B cell (primary cell): Measurements from ENCODE around the gene MAB21L4. TPM values are rescaled to one million over a fixed set of nuclear protein-coding genes. Genes with fewer than 3 reads are reported as not detected.

Experiments
- ATAC-seq: fragments of 200-7000 bp; cut with Tn5 transposase; one replicate; pipeline ENCODE4 v1.10.0; 2021; ENCODE audit warnings: low read depth, mild to moderate bottlenecking, moderate number of reproducible peaks, moderate library complexity
- CTCF ChIA-PET: fragments of 350-600 bp; sonication (Branson Sonifier 250); formaldehyde crosslinking; loops from one replicate; lab custom pipeline; 2021; ENCODE audit warnings: antibody characterized with exemption, inconsistent platforms; lab: Charles Lee
- POLR2A ChIA-PET: fragments of 350-600 bp; sonication (Branson Sonifier 250); formaldehyde crosslinking; loops from one replicate; lab custom pipeline; 2021; ENCODE audit warnings: antibody characterized with exemption; lab: Charles Lee
- DNase-seq: peaks from one replicate; pipeline ENCODE4 v3.0.0; 2013
- H2AFZ ChIP-seq: 2 replicates; pipeline ENCODE4 v1.6.1; 2012; ENCODE audit warnings: mild to moderate bottlenecking, low read depth, low read length; ENCODE audit not compliant: insufficient read depth, poor library complexity, severe bottlenecking
- H3K27ac ChIP-seq, 2 donors: 1 replicate in 1 of 2; 2 replicates in 1 of 2; pipeline ENCODE4 v1.5.1; 2012 to 2013; ENCODE audit warnings: low read length in 2 of 2, mild to moderate bottlenecking in 2 of 2, moderate library complexity in 1 of 2
- H3K27me3 ChIP-seq, 4 experiments: fragments of 200-600 bp in 1 of 4; sonication (generic) in 1 of 4; replicated peaks in 1 of 4; 1 replicate in 2 of 4; 2 replicates in 2 of 4; pipeline versions ENCODE4 v1.6.1 to v1.7.0; 2013 to 2016; ENCODE audit warnings: low read length in 3 of 4, mild to moderate bottlenecking in 2 of 4, mixed read lengths in 1 of 4, moderate library complexity in 1 of 4; ENCODE audit not compliant: insufficient read depth in 4 of 4, control insufficient read depth in 3 of 4; ENCODE audit errors: control extremely low read depth in 1 of 4
- H3K36me3 ChIP-seq, 2 experiments: replicated peaks in 1 of 2; 1 replicate in 1 of 2; 2 replicates in 1 of 2; pipeline versions ENCODE4 v1.6.1 to v1.7.1; 2013; ENCODE audit warnings: low read length in 1 of 2; ENCODE audit not compliant: insufficient read depth in 2 of 2, control insufficient read depth in 1 of 2; ENCODE audit errors: control extremely low read depth in 1 of 2, extremely low read depth in 1 of 2
- H3K4me1 ChIP-seq, 2 donors: fragments of 200-600 bp in 1 of 2; sonication (generic) in 1 of 2; 1 replicate in 1 of 2; 2 replicates in 1 of 2; pipeline versions ENCODE4 v1.5.1 to v1.6.1; 2013 to 2017; ENCODE audit warnings: low read length in 2 of 2; ENCODE audit not compliant: control insufficient read depth in 2 of 2, insufficient read depth in 2 of 2
- H3K4me2 ChIP-seq: replicated peaks from 2 replicates; pipeline ENCODE3; 2012; ENCODE audit warnings: mild to moderate bottlenecking, low read depth, low read length; ENCODE audit not compliant: poor library complexity, severe bottlenecking
- H3K4me3 ChIP-seq, 5 experiments: fragments of 200-600 bp in 1 of 5; sonication (generic) in 1 of 5; 1 replicate in 3 of 5; 2 replicates in 2 of 5; pipeline versions ENCODE4 v1.5.1 to v1.7.0; 2011 to 2016; ENCODE audit warnings: low read length in 4 of 5, mild to moderate bottlenecking in 4 of 5, low read depth in 2 of 5, control low read depth in 1 of 5, moderate library complexity in 1 of 5; ENCODE audit not compliant: insufficient read depth in 1 of 5; ENCODE audit errors: control extremely low read depth in 1 of 5, extremely low read depth in 1 of 5
- H3K79me2 ChIP-seq: fragments of 200-600 bp; sonication (generic); one replicate; pipeline ENCODE4 v1.6.0; 2016; ENCODE audit warnings: low read length; ENCODE audit not compliant: control insufficient read depth, insufficient read depth
- H3K9ac ChIP-seq: fragments of 200-600 bp; sonication (generic); 2 replicates; pipeline ENCODE4 v1.6.1; 2017; ENCODE audit warnings: mild to moderate bottlenecking, low read length, moderate library complexity
- H3K9me3 ChIP-seq, 3 donors: one replicate each; pipeline versions ENCODE4 v1.6.1 to v1.7.1; 2013; ENCODE audit warnings: low read length in 2 of 3; ENCODE audit not compliant: control insufficient read depth in 2 of 3, insufficient read depth in 1 of 3; ENCODE audit errors: control extremely low read depth in 1 of 3
- H4K20me1 ChIP-seq: 2 replicates; pipeline ENCODE4 v1.6.0; 2012; ENCODE audit warnings: mild to moderate bottlenecking, low read length; ENCODE audit not compliant: insufficient read depth, control insufficient read depth, poor library complexity, severe bottlenecking
- H3K27ac Mint-ChIP-seq: one replicate; pipeline ENCODE4 v1.8.0; 2021; ENCODE audit warnings: mixed read lengths
- H3K27me3 Mint-ChIP-seq: one replicate; pipeline ENCODE4 v1.8.0; 2021; ENCODE audit warnings: mixed read lengths
- H3K4me1 Mint-ChIP-seq: one replicate; pipeline ENCODE4 v1.8.0; 2021; ENCODE audit warnings: mixed read lengths
- H3K4me3 Mint-ChIP-seq: one replicate; pipeline ENCODE4 v1.8.0; 2021; ENCODE audit warnings: mixed read lengths
- H3K9me3 Mint-ChIP-seq: one replicate; pipeline ENCODE4 v1.8.0; 2022; ENCODE audit warnings: mixed read lengths; ENCODE audit not compliant: insufficient read depth
- CTCF ChIP-seq: fragments of 200-600 bp; IDR thresholded peaks from one replicate; pipeline ENCODE4 v1.8.0; 2022; ENCODE audit warnings: antibody characterized with exemption, mild to moderate bottlenecking
- EZH2 ChIP-seq: IDR thresholded peaks from 2 replicates; pipeline ENCODE4 v1.6.1; 2012; ENCODE audit warnings: borderline replicate concordance, low read depth, mild to moderate bottlenecking, moderate library complexity, low read length; ENCODE audit not compliant: insufficient read depth, poor library complexity, severe bottlenecking
- WGBS: methylation state at CpG from one replicate; pipeline ENCODE4 v1.1.5; 2013; ENCODE audit warnings: missing lambda C conversion rate; ENCODE audit not compliant: insufficient coverage; 5-methylcytosine and 5-hydroxymethylcytosine counted together
- intact Hi-C: fragments of 100-400 bp; cut with micrococcal nuclease; formaldehyde crosslinking; loops from one replicate; pipeline ENCODE4 v1.10.0; 2022
- polyA plus RNA-seq: library from polyadenylated mRNA; depleted of rRNA; stranded (reverse); fragments of >200 nt; gene quantifications from 2 replicates; pipeline ENCODE4 v1.2.3, GENCODE V29; 2012
- total RNA-seq, 2 donors: library from RNA; stranded (reverse); fragments of 120-200 nt in 1 of 2; gene quantifications; 1 replicate in 1 of 2; 2 replicates in 1 of 2; pipeline versions ENCODE4 v1.2.3 to v1.2.4, GENCODE V29; 2013 to 2022

MAB21L4 gene
- total and polyA plus RNA-seq, 2 donors (not counting 1 experiment from before 2014, with no cell fraction given): not detected

- Histone ChIP-seq H3K79me2 (no peaks in the 10 kb centered on the region), H3K9me3 (peaks cover 0 to 16% (median 0%) of the 10 kb centered on the region in 3 donors), H3K36me3 (no peaks in the 10 kb centered on the region), H4K20me1 (no peaks in the 10 kb centered on the region), H3K27me3 (peaks cover 0 to 24% (median 8%) of the 10 kb centered on the region in 4 experiments), H3K4me2 (no peak overlapping the region), H3K4me1 (peaks cover under 1 to 6% of the 10 kb centered on the region in 2 donors), H3K9ac (no peak overlapping the region), H3K27ac (no peak overlapping the region), H2AFZ (no peak overlapping the region), H3K4me3 (no peak overlapping the region)
- ATAC-seq: no peak
- peaks cover 23% of the 10 kb centered on the region for H3K27me3 Mint-ChIP-seq
- H3K4me1 Mint-ChIP-seq: peaks cover 2% of the 10 kb centered on the region
- ChIA-PET POLR2A (no interaction called here), CTCF (no interaction called here)
- no peak overlapping the region for H3K4me3 Mint-ChIP-seq
- H3K27ac Mint-ChIP-seq: no peak overlapping the region
- 81% methylated on average over 16 of the region's 17 CpGs for WGBS
- H3K9me3 Mint-ChIP-seq: no peaks in the 10 kb centered on the region
- intact Hi-C loops: no loop called here
- no peak for TF ChIP-seq CTCF
- TF ChIP-seq EZH2: no peak
- no peak for DNase-seq
These were observed 59.0 kb downstream of the MAB21L4 start for GRCh38 chr2:240836781-240837467.

Other genes with a start within 250 kb of the MAB21L4 start
- gene AQP12B, start 213.3 kb downstream of the MAB21L4 start, total RNA-seq: not detected in 2 replicates
- gene AQP12B, start 213.3 kb downstream of the MAB21L4 start, polyA plus RNA-seq: not detected in 2 replicates
- gene AQP12A, start 204.3 kb downstream of the MAB21L4 start, total RNA-seq: not detected in 2 replicates
- not detected in 2 replicates for gene AQP12A, start 204.3 kb downstream of the MAB21L4 start, polyA plus RNA-seq
- not detected in 2 replicates for gene KIF1A, start 75.9 kb downstream of the MAB21L4 start, total RNA-seq
- not detected in 2 replicates for gene KIF1A, start 75.9 kb downstream of the MAB21L4 start, polyA plus RNA-seq
- not detected in 2 replicates for gene AGXT, start 27.3 kb downstream of the MAB21L4 start, total RNA-seq
- gene AGXT, start 27.3 kb downstream of the MAB21L4 start, polyA plus RNA-seq: not detected in 2 replicates
- gene CROCC2, start 10.2 kb upstream of the MAB21L4 start, total RNA-seq: not detected in 2 replicates
- not detected in 2 replicates for gene CROCC2, start 10.2 kb upstream of the MAB21L4 start, polyA plus RNA-seq
- gene SNED1, start 102.5 kb upstream of the MAB21L4 start, total RNA-seq: 336 and 346 TPM in 2 replicates
- gene SNED1, start 102.5 kb upstream of the MAB21L4 start, polyA plus RNA-seq: 11.1 and 25.5 TPM in 2 replicates
- gene MTERF4, start 206.1 kb upstream of the MAB21L4 start, total RNA-seq: 153 and 159 TPM in 2 replicates
- gene MTERF4, start 206.1 kb upstream of the MAB21L4 start, polyA plus RNA-seq: 70.2 and 88.7 TPM in 2 replicates